Left hindlimb (tissue), 1 donor: ENCODE results near the gene TMEM120A.

ENCODE experiments used
- DNase-seq: peaks from one replicate; pipeline ENCODE4 v3.0.0-alpha.2; 2018

The TMEM120A gene

GRCh38 chr7:75993689-75994387 lies 557 bp downstream of the TMEM120A start:
- peak; percentile 71 for DNase-seq

- DNase-seq: no peak
Observed at GRCh38 chr7:75992083-75992755, 2.2 kb downstream of the TMEM120A start.

DNA sequence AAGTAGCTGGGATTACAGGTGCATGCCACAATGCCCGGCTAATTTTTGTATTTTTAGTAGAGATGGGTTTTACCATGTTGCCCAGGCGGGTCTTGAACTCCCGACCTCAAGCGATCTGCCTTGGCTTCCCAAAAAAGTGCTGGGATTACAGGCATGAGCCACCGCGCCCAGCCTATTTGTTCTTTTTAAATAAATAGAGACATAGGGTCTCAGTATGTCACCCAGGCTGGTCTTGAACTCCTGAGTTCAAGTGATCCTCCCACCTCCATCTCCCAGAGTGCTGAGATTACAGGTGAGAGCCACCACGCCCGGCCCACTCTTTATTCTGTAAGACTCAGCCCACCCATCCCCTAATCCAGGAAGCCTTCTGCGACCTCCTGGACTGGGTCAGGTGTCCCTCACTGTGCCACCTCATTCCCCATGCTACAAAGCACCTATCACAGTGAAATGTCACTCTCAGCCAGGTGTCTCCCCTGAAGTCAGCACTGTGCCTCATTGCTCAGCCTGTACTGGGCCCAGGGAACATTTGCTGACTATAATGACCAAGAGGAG lies 2.8 kb downstream of the TMEM120A start:
- DNase-seq: no peak

- no peak for DNase-seq
Observed at GRCh38 chr7:75989500-75990388, 4.7 kb downstream of the TMEM120A start.

DNA sequence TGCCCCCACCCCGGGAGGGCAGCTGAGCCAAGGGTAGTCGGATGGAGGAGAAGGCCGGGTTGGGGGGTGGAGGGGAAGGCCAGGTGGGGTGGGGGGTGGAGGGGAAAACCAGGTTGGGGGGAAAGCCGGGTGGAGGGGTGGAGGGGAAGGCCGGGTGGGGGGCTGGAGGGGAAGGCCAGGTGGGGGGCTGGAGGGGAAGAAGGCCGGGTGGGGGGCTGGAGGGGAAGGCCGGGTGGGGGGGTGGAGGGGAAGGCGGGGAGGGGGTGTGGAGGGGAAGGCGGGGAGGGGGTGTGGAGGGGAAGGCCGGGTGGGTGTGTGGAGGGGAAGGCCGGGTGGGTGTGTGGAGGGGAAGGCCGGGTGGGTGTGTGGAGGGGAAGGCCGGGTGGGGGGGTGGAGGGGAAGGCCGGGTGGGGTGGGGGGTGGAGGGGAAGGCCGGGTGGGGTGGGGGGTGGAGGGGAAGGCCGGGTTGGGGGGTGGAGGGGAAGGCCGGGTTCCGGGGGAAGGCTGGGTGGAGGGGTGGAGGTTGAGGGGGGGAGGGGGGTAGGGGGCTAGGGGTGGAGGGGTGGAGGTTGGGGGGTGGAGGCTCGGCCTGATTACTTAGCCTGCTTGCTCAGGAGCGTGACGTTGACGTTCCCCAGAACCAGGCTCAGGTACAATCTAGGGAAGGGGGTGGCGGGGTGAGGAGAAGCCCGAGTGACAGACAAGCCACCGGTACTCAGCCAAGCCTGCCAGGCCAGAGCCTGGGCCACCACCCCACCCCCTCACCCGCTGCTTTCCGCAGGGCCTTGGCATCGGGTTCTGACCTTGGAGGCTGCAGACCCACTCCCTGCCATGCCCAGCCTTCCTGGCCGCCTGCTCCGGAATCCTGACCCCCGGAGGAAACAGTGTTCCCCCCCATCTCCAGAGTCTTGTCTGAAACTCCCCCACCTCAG lies 5.6 kb downstream of the TMEM120A start:
- DNase-seq: no peak

GRCh38 chr7:75987805-75988567 lies 6.4 kb downstream of the TMEM120A start:
- DNase-seq: no peak

GRCh38 chr7:75987026-75987804 lies 7.2 kb downstream of the TMEM120A start:
- DNase-seq: no peak

- DNase-seq: no peak
Observed at GRCh38 chr7:75986147-75986781, 8.1 kb downstream of the TMEM120A start.

GRCh38 chr7:75985518-75986146 lies 8.8 kb downstream of the TMEM120A start:
- no peak for DNase-seq

DNA sequence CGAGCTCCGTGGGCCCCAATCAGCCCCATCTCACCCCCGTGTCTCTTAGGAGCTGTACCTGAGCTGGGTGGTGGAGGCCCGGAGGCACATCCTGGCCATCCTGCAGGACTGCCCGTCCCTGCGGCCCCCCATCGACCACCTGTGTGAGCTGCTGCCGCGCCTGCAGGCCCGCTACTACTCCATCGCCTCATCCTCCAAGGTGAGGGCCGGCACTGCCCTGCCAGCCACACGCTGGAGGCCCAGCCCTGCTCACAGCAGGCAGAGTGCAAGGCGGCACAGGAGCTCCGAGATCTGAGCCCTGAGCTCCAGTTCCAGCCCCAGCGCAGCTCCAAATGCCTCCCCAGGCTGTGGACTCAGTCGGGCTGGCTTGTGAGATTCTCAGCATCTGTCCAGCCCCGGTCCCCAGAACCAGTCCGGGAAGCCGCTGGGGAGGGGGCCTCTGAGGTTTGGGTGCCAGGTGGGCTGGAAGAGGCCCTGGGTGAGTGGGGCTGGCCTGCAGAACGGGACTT lies 9.3 kb downstream of the TMEM120A start:
- no peak for DNase-seq

GRCh38 chr7:75984130-75985008 lies 10.0 kb downstream of the TMEM120A start:
- DNase-seq: no peak

DNA sequence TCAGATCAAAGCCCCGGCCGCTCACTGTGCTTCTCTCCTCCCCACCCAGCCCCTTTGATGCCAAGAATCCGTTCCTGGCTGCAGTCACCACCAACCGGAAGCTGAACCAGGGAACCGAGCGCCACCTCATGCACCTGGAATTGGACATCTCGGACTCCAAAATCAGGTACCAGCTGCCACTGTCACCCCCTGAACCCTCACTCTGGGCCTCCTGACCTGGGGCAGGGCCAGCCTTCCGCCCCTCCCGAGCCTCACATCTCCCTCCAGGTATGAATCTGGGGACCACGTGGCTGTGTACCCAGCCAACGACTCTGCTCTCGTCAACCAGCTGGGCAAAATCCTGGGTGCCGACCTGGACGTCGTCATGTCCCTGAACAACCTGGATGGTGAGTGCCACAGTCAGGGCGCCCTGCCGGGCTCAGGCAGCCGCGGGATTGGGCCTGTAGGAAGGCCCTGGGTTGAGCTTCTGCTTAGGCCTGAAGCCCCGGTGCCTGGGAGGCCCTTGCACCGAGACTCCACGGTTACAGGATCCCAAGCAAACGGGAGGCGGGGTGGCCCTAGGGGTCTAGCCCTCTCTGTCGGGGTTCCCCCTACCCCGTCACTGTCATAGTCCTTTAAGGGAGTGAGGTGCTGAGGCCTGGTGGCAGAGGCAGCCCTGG lies 10.8 kb downstream of the TMEM120A start:
- no peak for DNase-seq

DNA sequence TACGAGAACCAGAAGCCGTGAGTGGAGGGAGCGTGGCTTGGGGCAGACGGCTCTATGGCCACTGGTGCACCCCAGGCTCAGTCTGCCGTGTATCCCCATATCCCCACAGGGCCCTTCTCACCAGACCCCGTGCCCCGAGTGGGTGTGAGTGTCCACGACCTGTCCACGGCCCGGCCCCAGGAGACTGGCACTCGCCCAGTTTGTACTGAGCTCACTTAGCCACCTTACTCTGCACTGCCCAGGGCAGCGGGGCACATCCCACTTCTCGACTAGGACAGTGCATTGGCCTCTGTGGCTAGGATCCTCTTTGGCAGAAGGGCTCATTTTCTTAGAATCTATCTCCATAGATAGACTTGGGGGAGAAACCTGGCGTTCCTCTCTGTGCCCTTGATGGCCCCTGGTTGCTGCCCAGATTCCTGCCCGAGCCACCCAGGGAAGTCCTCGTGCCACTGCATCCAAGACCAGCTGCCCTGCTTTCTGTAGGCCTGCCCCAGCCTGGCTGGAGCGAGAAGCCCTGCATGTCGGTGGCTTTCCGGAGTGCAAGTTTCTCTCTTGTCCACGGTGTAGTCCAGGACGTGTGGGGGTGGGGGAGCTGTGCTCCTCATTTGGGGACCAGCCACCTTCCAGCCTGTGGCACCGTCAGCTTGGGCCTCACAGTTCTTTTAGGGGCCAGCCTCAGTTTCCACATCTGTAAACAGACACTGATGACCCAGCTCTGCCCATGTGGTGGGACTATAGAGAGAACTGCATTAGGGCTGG lies 11.9 kb downstream of the TMEM120A start:
- no peak for DNase-seq

GRCh38 chr7:75981453-75982305 lies 12.7 kb downstream of the TMEM120A start:
- no peak for DNase-seq

DNA sequence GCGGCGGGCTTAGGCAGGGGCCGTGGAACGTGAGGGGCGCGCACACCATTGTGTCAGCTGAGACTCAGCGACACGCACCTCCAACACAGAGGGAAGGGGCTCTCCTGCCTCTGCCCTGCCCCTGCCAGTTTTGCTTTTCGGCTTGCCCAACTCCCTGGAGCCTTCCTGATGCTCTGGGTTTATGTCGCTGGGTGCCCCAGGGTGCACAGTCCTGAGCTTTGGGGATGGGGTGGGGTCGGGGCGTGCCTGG lies 13.3 kb downstream of the TMEM120A start:
- no peak for DNase-seq
